Jurkat, Clone E6-1 (cell line): ENCODE data around the gene VAMP2.

Experiments used
- DNase-seq: peaks from one replicate; pipeline ENCODE4 v3.0.0-alpha.2; 2011; ENCODE audit warnings: low read depth, low spot score
- H3K4me3 ChIP-seq: 2 replicates; pipeline ENCODE4 v1.5.1; 2011; ENCODE audit warnings: mild to moderate bottlenecking, low read length, control low read depth, moderate library complexity

VAMP2 gene

DNA sequence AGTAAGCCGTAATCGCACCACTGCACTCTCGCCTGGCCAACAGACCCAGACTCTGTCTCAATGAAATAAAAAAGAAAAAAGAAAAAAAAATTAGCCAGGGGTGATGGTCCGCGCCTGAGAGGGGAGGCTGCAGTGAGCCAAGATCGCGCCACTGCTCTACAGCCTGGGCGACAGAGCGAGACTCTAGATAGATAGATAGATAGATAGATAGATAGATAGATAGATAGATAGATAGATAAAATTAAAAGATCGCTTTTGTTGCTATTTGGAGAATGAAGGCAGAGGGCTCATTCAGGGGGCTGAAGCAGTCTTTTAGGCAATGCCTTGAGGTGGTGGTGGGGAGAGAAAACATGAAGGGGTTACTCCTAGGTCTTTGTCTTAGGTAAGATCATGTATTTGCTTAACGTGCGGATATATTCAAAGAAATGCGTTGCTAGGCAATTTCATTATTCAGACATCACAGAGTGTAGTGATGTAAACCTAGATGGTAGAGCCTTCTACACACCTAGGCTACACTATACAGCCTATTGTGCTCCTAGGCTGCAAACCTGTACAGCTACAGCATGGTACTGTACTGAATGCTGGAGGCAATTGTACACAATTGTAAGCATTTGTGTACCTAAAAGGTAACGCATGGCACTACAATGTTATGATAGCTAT lies 34.5 kb downstream of the VAMP2 start:
- DNase-seq, result no peak
- no peak overlapping the region for H3K4me3 ChIP-seq

GRCh38 chr17:8126491-8127066 lies 36.2 kb downstream of the VAMP2 start:
- DNase-seq, result no peak

DNA sequence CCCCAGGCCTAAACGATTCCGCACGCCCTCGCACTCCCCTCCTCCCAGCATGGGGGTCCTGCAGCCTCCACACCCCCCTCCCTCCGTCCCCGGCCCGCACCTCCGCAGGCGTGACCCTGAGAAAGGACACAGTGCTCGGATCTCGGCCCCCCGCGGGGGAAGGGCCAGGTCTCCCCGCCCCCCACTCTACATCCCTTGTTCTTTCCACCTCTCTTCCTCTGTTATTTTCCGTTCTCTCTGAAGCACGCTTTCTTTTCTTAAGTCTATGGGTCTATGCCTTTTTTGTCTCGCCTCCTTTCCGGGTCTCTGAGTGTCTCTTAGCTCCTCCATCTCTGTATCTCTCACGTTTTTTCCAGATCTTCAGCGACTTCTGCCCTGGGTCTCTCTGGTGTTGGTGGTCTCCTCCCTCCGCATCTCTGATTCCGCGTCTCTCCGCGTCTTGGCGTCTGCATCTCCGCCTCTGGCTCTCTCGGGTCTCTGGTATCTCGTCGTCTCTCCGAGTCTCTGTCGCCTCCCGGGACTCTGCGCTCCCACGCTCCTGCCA lies 36.7 kb downstream of the VAMP2 start:
- no peak for DNase-seq
- H3K4me3 ChIP-seq, result peak overlapping the region; percentile 83

More at GRCh38 chr17:8126491-8127066, 36.2 kb downstream of the VAMP2 start:
- H3K4me3 ChIP-seq, result peak overlapping the region; percentile 83

DNA sequence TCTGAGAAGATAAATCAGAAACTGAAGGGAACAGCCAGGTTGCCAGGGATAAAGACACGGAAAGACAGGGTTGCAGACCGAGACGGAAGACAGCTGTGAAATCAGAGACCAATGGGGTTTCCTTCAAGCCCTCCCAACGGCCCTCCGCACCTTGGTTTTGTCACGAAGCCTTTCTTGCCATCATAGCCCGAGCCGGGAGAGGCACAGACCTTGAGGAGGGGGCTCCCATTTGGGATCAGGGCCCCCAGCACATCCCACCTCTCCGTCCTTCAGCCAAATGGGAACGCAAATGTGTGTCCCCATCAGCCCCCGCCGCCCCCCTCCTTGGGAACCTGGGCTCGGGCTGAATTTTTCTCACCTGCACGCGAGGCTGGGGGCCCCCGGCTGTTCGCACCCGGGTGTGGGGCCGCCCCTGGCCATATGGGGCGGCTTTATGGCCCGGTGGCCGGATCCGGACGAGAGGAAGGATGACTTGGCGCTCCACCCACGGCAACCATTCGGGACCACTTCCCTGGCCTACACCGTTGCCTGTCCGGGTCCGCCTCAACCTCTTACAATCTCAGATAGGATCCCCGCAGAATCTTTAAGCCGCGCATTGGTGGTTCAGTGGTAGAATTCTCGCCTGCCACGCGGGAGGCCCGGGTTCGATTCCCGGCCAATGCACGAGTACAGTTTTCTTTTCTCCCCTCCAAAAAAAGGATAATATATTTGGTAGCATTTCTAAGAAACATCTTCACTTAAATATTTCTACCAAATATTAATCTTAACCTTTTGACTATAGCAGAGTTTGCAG lies 37.4 kb downstream of the VAMP2 start:
- DNase-seq, result peak; percentile 73
- peak overlapping the region; percentile 83 for H3K4me3 ChIP-seq

GRCh38 chr17:8124350-8125153 lies 38.2 kb downstream of the VAMP2 start:
- peak overlapping the region; percentile 83 for H3K4me3 ChIP-seq
- no peak for DNase-seq

DNA sequence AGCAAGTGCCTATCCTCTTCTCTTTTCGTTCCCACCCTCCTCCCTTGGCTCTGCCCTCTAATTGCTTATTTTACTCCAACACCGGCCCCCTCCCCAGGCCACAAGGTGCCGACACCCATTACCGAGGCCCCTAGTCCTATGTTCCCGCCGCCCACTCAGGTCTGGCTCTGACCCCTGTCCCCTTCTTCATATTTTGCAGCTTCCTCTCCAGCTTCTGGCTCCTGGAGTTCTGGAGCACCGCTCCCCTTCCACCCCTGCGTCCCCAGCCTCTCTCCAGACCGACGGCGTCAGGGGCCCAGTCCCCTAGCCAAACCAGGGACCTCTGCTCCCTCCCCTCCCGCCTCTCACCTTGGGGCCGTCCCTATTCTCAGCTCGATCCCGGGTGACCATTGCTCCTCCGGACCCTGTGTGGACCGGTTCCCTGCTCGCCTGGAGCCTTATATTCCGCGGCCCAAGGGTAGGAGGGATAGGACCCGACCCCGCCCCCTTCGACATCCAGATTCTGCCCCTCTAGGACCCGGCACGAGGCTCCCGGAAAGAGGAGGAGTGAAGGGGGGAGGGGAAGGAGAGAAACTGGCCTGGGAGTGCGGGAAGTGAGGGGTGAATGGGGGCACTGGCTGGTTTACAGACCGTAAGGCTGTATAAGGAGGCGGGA lies 38.9 kb downstream of the VAMP2 start, which contains the start of gene HES7:
Gene HES7, minus strand, starts transcription at position 412 of the 655 bp plus-strand sequence. Its CDS starts 22 bp downstream, at position 390.
- DNase-seq, result no peak
- H3K4me3 ChIP-seq, result peak within 1 kb of the TSS; percentile 83

DNA sequence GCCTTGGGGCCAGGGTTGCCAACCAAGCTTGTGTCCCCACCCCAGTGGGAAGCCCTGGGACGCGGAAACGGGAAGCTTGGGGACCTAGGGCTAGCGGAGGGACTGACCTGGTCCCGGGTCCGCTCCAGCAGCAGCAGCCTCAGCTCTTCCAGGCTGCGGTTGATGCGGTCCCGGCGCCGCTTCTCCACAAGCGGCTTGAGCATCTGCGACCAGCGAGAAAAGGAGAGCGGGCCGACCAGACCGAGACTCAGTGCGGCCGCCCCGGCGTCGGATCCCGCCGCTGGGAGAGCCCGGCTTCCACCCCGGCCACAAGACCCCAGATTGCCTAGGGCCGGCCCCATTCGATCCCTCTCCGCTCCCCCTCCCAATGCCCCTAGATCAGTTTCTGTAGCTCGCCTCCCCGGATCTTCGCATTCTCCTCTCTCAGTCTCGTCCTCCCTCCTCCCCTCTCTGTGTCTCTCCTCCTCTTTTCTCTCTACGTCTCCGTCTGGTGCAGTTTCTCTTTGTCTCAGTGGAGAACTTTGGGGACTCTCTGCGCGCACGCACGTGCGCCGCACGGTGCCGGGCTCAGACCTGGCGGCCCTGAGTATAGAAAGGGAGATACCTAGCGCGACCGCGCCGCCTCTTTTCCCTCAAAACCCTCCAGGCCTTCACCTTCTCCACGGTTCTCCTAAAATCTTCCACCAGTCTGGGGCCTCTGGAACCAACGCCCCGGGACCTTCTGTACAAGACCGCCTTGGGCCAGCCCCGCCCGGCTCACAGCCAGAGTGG lies 39.6 kb downstream of the VAMP2 start:
- H3K4me3 ChIP-seq, result peak overlapping the region; percentile 83
- DNase-seq, result no peak

DNA sequence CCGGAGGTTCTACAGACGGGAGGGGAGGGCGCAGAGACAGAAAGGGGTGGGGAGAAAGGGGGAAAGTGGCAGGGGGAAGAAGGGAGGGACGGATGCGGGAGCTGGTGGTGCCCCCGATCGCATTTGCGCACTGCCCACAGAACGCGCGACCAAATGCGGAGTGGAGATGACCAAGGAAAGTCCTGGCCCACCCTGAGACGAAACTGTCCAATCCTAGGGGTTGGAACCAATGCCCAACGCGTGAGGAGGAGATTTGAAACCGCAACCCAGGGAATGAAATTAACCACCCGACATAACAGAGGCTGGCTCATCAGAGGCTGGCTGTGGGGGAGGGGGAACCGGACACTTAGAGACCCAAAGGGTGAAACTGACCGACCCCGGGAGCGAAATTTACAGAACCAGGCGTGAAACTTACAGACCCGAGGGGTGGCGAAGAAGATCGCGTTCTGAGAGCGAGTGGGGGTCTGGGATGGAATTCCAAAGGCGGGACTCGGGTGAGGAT lies 40.3 kb downstream of the VAMP2 start:
- no peak for DNase-seq
- H3K4me3 ChIP-seq, result peak overlapping the region; percentile 83

DNA sequence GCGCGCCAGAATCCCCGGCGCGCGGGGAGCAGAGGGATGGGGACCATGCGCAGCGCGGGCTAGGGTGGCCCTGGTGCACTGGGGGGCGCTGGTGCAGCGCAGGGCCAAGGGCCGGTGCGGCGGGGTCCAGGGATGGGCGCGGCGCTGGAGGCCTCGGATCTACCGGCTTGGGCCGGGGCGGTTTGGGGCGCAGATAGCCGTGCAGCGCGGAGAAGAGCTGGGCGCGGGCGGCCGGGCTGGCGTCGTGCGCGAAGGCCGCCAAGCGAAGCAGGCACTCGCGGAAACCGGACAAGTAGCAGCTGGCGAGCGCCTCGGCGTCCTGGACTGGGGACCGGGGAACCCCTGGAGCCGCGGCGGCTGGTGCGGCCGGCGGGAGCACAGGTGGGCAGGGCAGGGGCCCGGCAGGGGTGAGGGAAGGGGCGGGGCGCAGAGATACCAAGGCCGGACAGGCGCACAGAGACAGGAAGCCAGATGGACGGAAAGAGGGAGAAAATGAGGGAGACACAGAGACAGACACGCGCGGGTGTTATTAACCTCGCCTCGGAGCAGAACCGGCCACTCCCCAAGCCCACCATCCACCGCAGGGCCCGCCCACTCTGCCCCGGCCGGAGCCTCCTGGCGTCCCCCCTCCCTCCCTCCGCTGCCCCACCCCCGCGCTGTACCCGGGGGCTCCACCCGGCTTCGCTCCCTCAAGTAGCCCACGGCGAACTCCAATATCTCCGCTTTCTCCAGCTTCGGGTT lies 40.9 kb downstream of the VAMP2 start:
- peak overlapping the region; percentile 83 for H3K4me3 ChIP-seq

GRCh38 chr17:8121407-8121680 lies 41.4 kb downstream of the VAMP2 start:
- H3K4me3 ChIP-seq, result peak overlapping the region; percentile 83
- DNase-seq, result no peak

More for the DNA sequence above, 40.9 kb downstream of the VAMP2 start:
- no peak for DNase-seq

DNA sequence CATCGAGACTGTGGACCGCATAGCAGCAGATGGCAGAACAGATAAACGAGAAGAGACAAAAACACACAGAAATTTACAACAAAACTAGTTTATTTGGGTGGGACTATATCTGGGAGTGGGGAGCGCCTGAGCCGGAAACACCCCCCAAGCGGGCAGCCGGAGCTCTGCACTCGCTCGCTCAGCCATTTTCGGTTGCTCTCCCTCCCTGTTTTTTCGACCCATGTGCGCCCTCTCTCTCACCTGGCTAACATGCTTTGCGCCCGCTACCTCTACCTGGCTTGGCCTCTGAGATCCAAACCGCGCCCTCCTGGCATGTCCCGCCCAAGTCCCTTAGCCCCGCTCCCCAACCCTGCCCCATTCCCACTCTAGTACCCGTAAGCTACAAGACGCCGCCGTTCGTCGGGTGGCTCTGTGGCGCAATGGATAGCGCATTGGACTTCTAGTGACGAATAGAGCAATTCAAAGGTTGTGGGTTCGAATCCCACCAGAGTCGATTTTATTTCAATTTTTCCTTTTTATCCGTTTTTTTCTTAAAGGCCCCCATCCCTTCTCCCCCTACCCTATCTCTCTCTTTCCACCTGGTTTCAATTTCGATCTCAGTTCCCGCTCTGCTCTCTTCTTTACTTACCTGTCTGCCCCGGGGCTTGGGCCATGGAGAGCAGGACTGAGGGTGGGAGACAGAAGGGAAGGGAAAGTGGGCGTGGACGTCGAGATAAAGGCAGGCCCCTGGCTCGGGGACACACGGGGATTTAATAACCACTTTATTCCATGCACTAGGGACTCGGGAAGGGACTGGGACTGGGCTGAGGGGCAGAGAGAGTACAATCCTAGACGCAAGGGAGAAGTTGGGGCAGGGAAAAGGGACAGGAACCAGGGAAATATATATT lies 42.0 kb downstream of the VAMP2 start:
- H3K4me3 ChIP-seq, result peak overlapping the region; percentile 83
- DNase-seq, result peak; percentile 75

GRCh38 chr17:8119581-8120519 lies 42.9 kb downstream of the VAMP2 start:
- peak overlapping the region; percentile 83 for H3K4me3 ChIP-seq
- DNase-seq, result peak; percentile 93

GRCh38 chr17:8118769-8119580 lies 43.8 kb downstream of the VAMP2 start:
- peak overlapping the region; percentile 76 for H3K4me3 ChIP-seq
- peak; percentile 81 for DNase-seq

- H3K4me3 ChIP-seq, result peak within 1 kb of the TSS; percentile 76
- DNase-seq, result no peak
These were observed 44.6 kb downstream of the VAMP2 start, which contains the start of gene ALOXE3 for GRCh38 chr17:8117980-8118768. ALOXE3 (minus strand) TSS chr17:8118514; CDS start chr17:8117990, 524 bp downstream.
